GM21786 (cell line): ENCODE data around the gene CEBPZ.

Source experiments
- ATAC-seq: cut with Tn5 transposase; IDR thresholded peaks from one replicate; pipeline ENCODE4 v1.9.1; 2021; ENCODE audit not compliant: unreplicated experiment

CEBPZ gene

DNA sequence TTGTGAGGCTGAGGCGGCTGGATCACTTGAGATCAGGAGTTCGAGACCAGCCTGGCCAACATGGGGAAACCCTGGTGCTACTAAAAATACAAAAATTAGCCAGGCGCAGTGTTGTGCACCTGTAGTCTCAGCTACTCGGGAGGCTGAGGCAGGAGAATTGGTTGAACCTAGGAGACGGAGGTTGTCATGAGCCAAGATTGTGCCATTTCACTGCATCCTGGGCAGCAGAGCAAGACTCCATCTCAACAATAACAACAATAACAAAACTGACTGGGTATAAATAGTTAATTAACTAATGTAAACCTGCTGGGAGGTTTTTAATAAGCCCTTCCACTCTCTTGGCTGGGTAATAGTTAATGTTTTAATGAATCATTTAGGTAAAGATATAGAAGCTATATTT lies 50.8 kb downstream of the CEBPZ start:
- no peak for ATAC-seq

- no peak for ATAC-seq
Observed at GRCh38 chr2:37180006-37180639, 51.3 kb downstream of the CEBPZ start.

DNA sequence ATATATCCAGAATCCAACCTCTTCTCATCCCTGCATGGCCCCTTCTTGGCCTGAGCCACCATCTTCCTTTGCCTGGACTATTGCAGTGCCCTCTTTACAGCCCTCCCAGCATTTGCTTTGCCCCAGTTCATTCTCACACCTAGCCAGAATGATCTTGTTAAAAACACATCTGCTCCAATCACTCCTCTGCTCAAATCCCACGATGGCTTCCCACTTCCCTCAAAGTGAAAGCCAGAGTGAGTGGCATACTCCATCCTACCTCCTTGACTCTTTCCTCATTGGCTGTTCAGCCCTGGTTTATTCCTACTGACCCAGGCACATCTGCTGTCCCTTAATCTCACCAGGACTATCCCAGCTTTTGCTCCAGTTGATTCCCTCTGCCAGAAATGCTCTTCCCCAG lies 57.7 kb downstream of the CEBPZ start:
- no peak for ATAC-seq

DNA sequence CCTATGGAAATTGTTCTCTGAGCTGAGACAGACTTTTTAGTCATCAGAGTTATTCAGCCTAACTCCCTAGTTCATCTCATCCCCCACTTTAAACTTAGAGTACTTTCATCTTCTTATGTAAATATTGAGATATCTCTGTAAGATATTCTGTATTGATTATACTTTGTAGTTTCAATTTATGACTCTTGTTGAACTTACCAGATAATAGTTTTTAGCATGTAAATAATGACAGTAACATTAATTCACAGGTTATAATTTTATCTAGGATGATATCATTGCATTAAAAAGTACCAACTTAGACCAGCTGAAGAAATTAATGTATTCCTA lies 59.8 kb downstream of the CEBPZ start:
- ATAC-seq, result no peak

- no peak for ATAC-seq
Observed at GRCh38 chr2:37168217-37168981, 63.0 kb downstream of the CEBPZ start.

GRCh38 chr2:37167636-37168180 lies 63.7 kb downstream of the CEBPZ start:
- ATAC-seq, result no peak

DNA sequence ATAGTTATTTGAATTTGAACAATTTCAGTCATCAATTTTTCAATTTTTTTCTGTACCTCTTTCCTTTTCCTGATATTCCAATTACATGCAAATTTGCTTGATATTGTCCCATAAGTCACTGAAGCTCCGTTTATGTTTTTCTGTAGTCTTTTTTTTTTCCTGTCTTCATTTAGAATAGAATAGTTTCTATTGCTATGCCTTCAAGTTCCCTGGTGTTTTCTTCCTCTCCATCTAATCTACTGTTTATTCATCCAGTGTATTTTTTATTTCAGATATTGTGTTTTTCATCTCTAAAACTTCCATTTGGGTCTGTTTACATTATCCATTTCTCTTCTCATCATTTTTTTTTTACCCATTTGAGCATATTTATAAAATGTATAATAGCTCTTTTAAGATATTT lies 66.6 kb downstream of the CEBPZ start:
- ATAC-seq, result no peak

- peak; percentile 86 for ATAC-seq
Observed at GRCh38 chr2:37156857-37157714, 74.3 kb downstream of the CEBPZ start, which contains the start of gene EIF2AK2. Gene EIF2AK2, minus strand, starts transcription at chr2:37156980. Its CDS starts 9,174 bp downstream, at chr2:37147806.

DNA sequence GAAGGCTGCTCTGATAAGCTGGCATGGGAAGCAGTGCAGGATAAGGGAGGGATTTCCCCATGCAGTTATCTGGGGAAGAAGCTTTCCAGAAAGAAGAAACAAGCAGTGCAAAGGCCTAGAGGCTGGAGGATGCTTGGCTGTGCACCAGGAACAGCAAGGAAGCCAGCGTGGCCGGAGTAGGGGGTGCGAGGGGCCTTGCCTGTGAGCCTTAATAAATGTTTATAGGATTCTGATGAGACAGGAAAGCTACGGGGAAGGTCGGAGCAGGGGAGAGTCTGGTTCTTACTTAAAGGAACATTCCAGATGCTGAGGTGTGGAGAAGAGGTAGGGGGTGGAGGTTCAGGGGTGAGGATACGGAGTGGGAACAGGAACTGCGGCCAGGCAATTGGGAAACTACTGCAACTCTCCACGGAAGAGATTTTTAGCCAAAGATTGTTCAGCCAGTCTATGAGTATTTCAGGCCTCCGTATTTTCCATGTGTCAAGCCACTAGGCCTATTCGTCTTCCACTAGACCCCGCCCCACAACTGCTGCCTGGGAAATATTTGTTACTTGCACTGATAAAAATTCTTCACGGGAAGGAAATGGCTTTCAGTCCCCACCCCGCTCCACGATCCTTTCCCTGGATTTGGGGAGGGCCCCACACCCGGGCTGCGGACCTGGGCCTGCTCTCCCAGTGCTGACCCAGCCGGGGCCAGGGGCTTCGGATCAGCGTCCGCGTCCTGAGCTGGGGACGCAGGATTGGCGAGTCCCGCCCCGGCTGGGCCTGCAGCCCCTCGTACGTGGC lies 75.1 kb downstream of the CEBPZ start:
- ATAC-seq, result peak; percentile 30

- ATAC-seq, result no peak
Observed at GRCh38 chr2:37154785-37155184, 76.6 kb downstream of the CEBPZ start.

GRCh38 chr2:37153224-37153623 lies 78.2 kb downstream of the CEBPZ start:
- no peak for ATAC-seq
